Lung (tissue), 12 donors: Measurements from ENCODE around the gene ANTKMT. TPM values are rescaled to one million over a fixed set of nuclear protein-coding genes. Genes with fewer than 3 reads are reported as not detected.

Source experiments
- ATAC-seq: fragments of 200-7000 bp; cut with Tn5 transposase; one replicate; pipeline ENCODE4 v1.9.1; 2020; ENCODE audit warnings: moderate number of reproducible peaks; ENCODE audit not compliant: insufficient read depth, low FRiP score
- DNase-seq, 3 donors: peaks; one replicate each; pipeline ENCODE4 v3.0.0-alpha.2; 2013 to 2017
- H3K27ac ChIP-seq, 2 donors: one replicate each; pipeline ENCODE4 v1.5.1; 2013; ENCODE audit warnings: mild to moderate bottlenecking in 2 of 2, moderate library complexity in 2 of 2, control low read depth in 1 of 2, inconsistent platforms in 1 of 2, low read depth in 1 of 2, low read length in 1 of 2
- H3K27me3 ChIP-seq, 3 donors: one replicate each; pipeline ENCODE4 v1.5.1; 2013; ENCODE audit warnings: low read length in 2 of 3; ENCODE audit not compliant: control insufficient read depth in 3 of 3, insufficient read depth in 3 of 3
- H3K36me3 ChIP-seq, 4 donors: one replicate each; pipeline ENCODE4 v1.5.1; 2013; ENCODE audit warnings: low read length in 4 of 4, mild to moderate bottlenecking in 1 of 4, moderate library complexity in 1 of 4; ENCODE audit not compliant: control insufficient read depth in 4 of 4, insufficient read depth in 4 of 4
- H3K4me1 ChIP-seq, 5 donors: one replicate each; pipeline ENCODE4 v1.5.1; 2013; ENCODE audit warnings: low read length in 5 of 5, mild to moderate bottlenecking in 2 of 5, moderate library complexity in 1 of 5; ENCODE audit not compliant: control insufficient read depth in 5 of 5, insufficient read depth in 5 of 5
- H3K4me3 ChIP-seq: one replicate; pipeline ENCODE4 v1.5.1; 2013; ENCODE audit warnings: mild to moderate bottlenecking, control low read depth, moderate library complexity
- H3K9ac ChIP-seq, 2 donors: one replicate each; pipeline ENCODE4 v1.5.1; 2013; ENCODE audit warnings: low read length in 2 of 2, control low read depth in 1 of 2; ENCODE audit not compliant: insufficient read depth in 1 of 2
- H3K9me3 ChIP-seq, 4 donors: one replicate each; pipeline ENCODE4 v1.5.1; 2013; ENCODE audit warnings: low read length in 3 of 4, mild to moderate bottlenecking in 1 of 4, moderate library complexity in 1 of 4; ENCODE audit not compliant: control insufficient read depth in 4 of 4, insufficient read depth in 3 of 4
- WGBS, 2 donors: extraction: QIAGEN DNeasy Blood & Tissue Kit; methylation state at CpG; one replicate each; pipeline ENCODE4 v1.1.7; 2013; 5-methylcytosine and 5-hydroxymethylcytosine counted together
- polyA plus RNA-seq, 2 donors: library from polyadenylated mRNA; stranded (reverse); fragments of 200-250 nt; gene quantifications; one replicate each; pipeline ENCODE4 v1.2.1, GENCODE V29; 2013
- total RNA-seq, 2 donors: library from RNA; depleted of rRNA in 1 of 2; stranded (reverse); fragments of >200 nt in 1 of 2; gene quantifications; one replicate each; pipeline ENCODE4 v1.2.1, GENCODE V29; 2014 to 2021
- TF ChIP-seq, protein P1 (sequence below): IDR thresholded peaks from 2 replicates; pipeline ENCODE4 v1.5.1; 2012; ENCODE audit warnings: mild to moderate bottlenecking; ENCODE audit errors: control extremely low read depth, extremely low read depth
- donor health status: control.
- donor health status: control.
- donor health status: Bipolar disorder and iron deficiency.
- donor health status: healthy.
- donor health status: DM: yes; HTN: yes; CAD: no.

The ANTKMT gene
- total and polyA plus RNA-seq, 4 donors: 9.2 to 65.7 (median 45.9) TPM

GRCh38 chr16:704552-705380, 16.2 kb upstream of the ANTKMT start:
- 12 to 14% methylated on average over 32 to 49 of the region's 50 CpGs for WGBS, 2 donors
- Histone ChIP-seq H3K9ac (no peak overlapping the region), H3K4me1 (no peaks in the 10 kb centered on the region), H3K9me3 (peaks cover 0 to 5% (median 0%) of the 10 kb centered on the region in 4 donors), H3K27ac (no peak overlapping the region), H3K36me3 (no peaks in the 10 kb centered on the region), H3K4me3 (no peak overlapping the region), H3K27me3 (peaks cover 7 to 69% (median 38%) of the 10 kb centered on the region in 3 donors)
- DNase-seq (no peak), ATAC-seq (no peak)
- TF ChIP-seq, protein P1, sequence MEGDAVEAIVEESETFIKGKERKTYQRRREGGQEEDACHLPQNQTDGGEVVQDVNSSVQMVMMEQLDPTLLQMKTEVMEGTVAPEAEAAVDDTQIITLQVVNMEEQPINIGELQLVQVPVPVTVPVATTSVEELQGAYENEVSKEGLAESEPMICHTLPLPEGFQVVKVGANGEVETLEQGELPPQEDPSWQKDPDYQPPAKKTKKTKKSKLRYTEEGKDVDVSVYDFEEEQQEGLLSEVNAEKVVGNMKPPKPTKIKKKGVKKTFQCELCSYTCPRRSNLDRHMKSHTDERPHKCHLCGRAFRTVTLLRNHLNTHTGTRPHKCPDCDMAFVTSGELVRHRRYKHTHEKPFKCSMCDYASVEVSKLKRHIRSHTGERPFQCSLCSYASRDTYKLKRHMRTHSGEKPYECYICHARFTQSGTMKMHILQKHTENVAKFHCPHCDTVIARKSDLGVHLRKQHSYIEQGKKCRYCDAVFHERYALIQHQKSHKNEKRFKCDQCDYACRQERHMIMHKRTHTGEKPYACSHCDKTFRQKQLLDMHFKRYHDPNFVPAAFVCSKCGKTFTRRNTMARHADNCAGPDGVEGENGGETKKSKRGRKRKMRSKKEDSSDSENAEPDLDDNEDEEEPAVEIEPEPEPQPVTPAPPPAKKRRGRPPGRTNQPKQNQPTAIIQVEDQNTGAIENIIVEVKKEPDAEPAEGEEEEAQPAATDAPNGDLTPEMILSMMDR: no peak

DNA sequence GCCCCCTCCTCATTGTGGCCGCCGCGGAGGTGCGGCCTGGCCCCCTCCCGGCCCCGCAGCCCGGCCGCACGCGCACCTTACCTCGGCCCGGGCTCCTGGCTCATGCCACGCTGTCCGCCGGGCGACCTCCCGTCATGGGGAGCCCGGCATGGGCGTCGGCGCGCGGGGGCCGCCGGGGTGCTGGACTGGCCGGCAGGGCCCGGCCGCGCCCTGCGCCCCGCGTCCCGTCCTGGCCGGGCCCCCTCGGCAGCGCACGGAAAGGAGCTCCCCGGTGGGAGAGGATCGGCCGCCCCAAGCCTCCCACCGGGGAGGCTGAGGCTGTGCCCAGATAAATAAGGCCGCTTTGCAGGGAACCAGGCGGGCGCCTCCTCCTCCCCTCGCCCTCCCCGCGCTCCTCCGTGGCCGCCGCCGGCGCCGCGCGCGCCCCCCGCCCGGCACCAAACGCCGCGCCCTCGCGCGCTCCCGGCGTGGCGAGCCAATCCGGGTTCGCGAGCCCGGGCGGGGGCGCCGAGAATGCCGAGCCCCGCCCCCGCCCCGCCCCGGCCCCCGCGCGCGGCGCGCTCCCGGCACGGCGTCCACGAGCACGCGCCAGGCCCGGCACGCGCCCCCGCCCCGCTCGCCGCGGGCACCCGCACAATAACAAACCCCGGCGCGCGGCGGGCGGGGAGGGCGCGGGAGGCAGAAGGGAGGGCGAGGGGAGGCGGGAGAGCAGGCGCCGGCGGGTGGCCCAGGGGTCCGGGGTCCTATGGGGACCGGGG, 15.3 kb upstream of the ANTKMT start, which contains the start of gene FBXL16:
Gene FBXL16 (minus strand): TSS at position 371 of the 758 bp plus-strand sequence. CDS start 8,396 bp downstream, outside the sequence.
- Histone ChIP-seq H3K4me3 (no peak within 1 kb of the TSS), H3K36me3 (no peaks in the 10 kb centered on the region), H3K9me3 (peaks cover 0 to 5% (median 0%) of the 10 kb centered on the region in 4 donors), H3K27ac (no peak within 1 kb of the TSS), H3K4me1 (no peaks in the 10 kb centered on the region), H3K9ac (no peak within 1 kb of the TSS), H3K27me3 (peaks cover 11 to 69% (median 38%) of the 10 kb centered on the region in 3 donors)
- no peak for ATAC-seq
- 1 to 2% methylated on average over 31 to 115 of the region's 115 CpGs for WGBS, 2 donors
- TF ChIP-seq, protein P1: no peak
- no peak for DNase-seq

- Histone ChIP-seq H3K4me3 (no peak overlapping the region), H3K36me3 (no peaks in the 10 kb centered on the region), H3K9me3 (peaks cover 0 to 5% (median 0%) of the 10 kb centered on the region in 4 donors), H3K4me1 (no peaks in the 10 kb centered on the region), H3K9ac (no peak overlapping the region), H3K27ac (no peak overlapping the region), H3K27me3 (peaks cover 11 to 64% (median 38%) of the 10 kb centered on the region in 3 donors)
- DNase-seq (no peak), ATAC-seq (no peak)
- TF ChIP-seq, protein P1: no peak
- WGBS, 2 donors: 5 to 7% methylated on average over 42 to 49 of the region's 49 CpGs
Measured at GRCh38 chr16:706189-707061, 14.5 kb upstream of the ANTKMT start.
